SU-DHL-6 (cell line): ENCODE results near the gene HHAT.

Experiments
- CTCF ChIP-seq: fragments of 200-600 bp; sonication (generic); IDR thresholded peaks from one replicate; pipeline ENCODE4 v1.5.1; 2017; ENCODE audit warnings: antibody characterized with exemption, mild to moderate bottlenecking, low read length, moderate library complexity; ENCODE audit not compliant: insufficient read depth, poor library complexity, severe bottlenecking
- EZH2phosphoT487 ChIP-seq: fragments of 200-600 bp; sonication (generic), shearing (Covaris generic); conservative IDR thresholded peaks from 2 replicates; pipeline ENCODE4 v1.6.1; 2018; ENCODE audit warnings: mild to moderate bottlenecking, antibody characterized with exemption, low read length, moderate library complexity, mixed read lengths

DNA sequence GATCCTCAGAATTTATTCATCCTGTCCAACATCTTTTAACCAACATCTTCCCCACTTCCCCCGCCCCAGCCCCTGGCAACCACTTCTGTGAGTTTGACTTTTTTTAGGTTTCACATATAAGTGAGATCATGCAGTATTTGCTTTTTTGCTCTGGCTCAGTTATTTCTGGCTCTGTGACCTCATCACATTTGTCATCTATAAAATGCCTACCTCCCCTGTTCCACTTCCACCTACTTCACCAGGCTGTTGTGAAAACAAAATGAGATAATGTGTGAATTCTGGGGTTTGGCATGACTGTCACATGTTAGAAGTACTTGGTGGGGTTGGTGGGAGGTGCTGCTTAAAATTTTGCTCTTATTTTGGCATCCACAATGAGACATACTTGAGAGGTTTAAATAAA is 18.4 kb downstream of the HHAT start:
- no peak for TF ChIP-seq CTCF
- no peak for TF ChIP-seq EZH2phosphoT487
